GM21825 (cell line): ENCODE measurements around the gene SH3BGRL.

ENCODE experiments used
- ATAC-seq: cut with Tn5 transposase; IDR thresholded peaks from one replicate; pipeline ENCODE4 v1.9.1; 2021; ENCODE audit warnings: mild to moderate bottlenecking, moderate library complexity; ENCODE audit not compliant: unreplicated experiment

Gene SH3BGRL

DNA sequence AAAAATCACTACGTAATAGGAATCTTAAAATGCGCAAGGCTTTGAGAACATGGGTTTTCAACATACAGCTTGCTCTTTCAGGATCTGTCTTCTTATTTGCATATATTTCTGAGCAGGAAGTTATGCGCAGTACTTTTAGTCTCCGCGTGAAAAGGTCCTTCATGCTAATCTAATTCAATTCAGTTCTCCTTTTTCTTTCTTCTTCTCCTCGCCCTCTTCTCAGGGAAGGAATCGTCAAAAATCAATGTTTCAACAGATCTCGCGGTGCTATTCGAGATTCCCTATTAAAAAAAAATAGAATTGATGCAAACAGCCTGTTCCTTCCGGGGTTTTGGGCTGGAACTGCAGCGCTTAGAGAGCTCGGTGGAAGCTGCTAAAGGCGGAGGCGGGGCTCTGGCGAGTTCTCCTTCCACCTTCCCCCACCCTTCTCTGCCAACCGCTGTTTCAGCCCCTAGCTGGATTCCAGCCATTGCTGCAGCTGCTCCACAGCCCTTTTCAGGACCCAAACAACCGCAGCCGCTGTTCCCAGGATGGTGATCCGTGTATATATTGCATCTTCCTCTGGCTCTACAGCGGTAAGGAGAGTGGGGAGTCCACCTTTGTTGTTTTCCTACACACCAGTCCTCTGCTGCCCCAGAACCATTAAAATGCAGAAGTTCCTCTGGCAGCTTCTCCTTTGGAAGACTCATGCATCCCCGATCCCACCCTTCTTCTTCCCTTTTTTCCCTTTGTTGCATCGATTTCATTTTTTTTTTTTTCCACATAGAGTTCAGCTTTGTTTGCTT lies at the start of gene SH3BGRL, which contains the start of gene HMGN5:
Gene SH3BGRL (plus strand): TSS at position 432 of the 785 bp plus-strand sequence. CDS start 99 bp downstream, at position 531.
Gene HMGN5 (minus strand): TSS at position 243 of the 785 bp plus-strand sequence. CDS start 80,364 bp downstream, outside the sequence.
- peak; percentile 94 for ATAC-seq

GRCh38 chrX:81168391-81168790 lies 33.5 kb upstream of the SH3BGRL start:
- no peak for ATAC-seq

DNA sequence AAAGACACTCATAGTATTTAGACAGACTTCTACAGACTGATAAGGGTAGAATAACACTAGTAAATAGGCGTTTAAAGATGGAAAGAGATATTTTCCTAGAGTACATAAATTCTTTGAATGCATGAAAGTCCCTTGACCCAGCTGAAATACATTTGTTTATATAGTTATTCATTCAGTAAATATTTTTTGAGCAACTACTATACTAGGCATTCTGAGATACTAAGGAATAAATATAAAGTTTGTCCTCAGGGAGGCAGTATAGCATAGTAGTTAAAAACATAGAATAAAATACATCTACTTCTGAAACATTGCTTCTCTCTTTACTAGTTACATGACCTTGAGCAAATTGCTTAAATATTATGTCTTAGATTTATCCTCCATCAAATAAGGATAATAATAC lies 27.6 kb upstream of the SH3BGRL start:
- no peak for ATAC-seq

DNA sequence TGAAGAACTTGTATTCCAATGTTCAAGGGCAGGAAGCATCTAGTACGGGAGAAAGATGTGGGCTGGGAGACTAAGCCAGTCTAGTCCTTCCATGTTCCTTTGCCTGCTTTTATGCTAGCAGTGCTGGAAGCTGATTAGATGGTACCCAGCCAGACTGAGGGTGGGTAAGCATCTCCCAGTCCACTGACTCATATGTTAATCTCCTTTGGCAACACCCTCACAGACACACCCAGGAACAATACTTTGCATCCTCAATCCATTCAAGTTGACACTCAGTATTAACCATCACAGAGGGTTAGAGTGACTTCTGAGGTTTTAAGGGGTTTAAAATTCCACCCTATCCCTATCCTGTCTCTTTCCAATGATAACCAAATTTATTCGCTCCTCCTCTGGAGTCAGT lies 6.6 kb upstream of the SH3BGRL start:
- no peak for ATAC-seq

GRCh38 chrX:81195712-81196111 lies 6.2 kb upstream of the SH3BGRL start:
- peak; percentile 98 for ATAC-seq

GRCh38 chrX:81201071-81201470 lies 831 bp upstream of the SH3BGRL start:
- ATAC-seq, result no peak

DNA sequence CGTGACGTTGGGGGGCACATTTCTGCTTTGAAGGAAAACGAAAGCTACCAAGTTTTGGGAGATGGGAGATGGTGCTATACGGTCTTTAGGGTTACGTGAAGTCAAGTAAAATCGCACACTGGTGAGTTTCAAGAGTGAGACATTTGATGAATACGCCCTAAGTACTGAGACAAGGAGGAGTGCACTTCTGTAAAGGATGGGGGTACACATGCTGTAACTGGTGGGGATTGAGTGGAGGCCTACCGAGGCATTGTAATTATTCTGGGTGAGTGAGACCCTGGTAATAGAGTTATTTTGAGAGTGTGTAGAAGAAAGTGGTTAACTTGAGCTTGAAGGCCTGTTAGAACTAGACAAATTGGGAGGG lies 536 bp downstream of the SH3BGRL start:
- no peak for ATAC-seq

DNA sequence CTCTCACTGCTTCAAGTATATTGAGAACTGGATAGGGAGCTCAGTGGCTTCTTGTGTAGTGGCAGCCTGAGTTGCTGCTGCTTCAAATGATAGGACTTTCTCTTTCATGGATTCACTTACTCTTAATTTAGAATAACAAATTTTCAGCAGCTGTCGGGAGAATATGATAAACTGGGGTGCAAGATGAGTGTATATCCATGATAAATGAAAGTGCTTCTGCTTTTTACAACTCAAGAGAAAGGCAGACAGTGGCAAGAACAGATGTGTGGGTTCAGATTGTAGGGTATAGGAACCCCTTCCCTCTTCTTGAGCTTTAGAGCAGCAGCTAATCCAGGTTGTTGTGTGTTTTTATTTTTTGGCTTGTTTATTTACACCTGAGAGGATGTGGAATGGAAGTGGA lies 1.0 kb downstream of the SH3BGRL start:
- no peak for ATAC-seq

GRCh38 chrX:81205551-81205950 lies 3.6 kb downstream of the SH3BGRL start:
- no peak for ATAC-seq

DNA sequence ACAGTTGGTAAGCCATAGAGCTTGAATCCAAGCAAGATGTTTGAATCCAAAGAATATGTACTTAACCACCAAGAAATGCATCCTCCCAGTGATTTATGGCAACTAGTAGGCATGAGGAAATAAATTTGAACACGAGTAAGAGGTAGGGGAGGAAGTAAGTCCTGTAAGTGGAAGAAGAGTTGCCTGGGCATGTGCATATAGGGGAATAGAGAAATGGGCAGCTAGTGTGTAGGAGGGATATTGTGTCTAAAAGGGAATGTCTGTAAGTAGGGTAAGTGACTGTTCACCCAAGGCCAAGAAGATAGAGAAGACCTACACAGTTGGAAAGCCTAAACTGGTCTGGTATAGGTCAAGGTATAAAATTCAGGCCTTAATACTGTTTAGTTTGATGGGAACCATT lies 4.6 kb downstream of the SH3BGRL start:
- ATAC-seq, result no peak

- no peak for ATAC-seq
Measured at GRCh38 chrX:81208916-81209315, 7.0 kb downstream of the SH3BGRL start.

DNA sequence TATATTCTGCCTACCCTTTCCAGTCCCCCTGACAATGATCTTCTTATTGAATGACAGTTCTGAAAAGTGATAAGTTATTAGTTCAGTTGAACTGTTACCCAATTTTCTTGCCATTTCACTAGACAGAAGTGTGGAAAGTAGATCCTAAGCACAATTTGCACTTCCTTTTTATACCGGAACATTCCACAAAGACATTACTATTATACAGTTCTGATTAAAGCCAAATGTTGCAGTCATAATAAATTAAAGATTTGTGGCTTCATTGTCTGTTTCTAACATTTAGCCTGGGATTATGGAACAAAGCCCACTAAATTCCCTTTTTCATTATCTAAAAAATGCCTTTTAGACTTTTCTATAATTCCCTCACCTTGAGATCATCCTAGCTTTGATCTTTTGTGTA lies 13.8 kb downstream of the SH3BGRL start:
- no peak for ATAC-seq

- no peak for ATAC-seq
Measured at GRCh38 chrX:81229229-81229628, 27.3 kb downstream of the SH3BGRL start.

DNA sequence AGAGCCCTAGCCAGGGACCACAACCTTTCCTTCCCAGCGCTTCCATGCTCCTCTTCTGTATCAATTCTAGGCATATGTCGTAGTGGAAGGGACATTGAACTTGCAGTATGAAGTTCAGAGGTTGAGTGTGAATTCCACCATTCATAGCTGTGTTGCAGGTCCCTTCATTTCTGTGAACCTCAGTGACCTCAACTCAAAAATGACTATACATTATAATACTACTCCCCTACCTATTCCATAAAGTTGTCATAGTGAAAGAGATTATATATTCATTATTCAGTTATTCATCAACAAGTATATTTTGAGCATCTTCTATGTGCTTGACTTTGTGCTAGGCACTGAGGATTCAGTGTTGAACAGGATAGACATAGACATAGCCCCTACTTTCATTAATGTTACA lies 28.0 kb downstream of the SH3BGRL start:
- no peak for ATAC-seq

DNA sequence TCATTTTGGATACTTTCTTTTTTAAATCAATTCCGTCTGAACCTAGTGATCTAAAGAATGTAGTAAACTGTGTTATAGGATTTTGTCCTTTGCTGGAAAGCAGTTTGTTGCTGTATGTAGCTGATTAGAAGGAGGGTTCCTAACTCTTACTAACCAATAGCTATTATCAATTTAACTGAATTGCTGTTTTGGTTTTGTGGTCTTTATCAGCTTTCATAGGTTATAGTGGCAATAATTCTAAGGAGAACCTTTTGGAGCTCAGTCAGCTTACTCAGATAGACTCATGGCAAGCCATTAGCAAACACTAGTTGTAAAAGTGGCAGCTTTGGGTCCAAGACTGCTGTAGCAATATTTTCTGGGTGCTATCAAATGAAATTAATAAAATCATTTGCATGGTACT lies 29.6 kb downstream of the SH3BGRL start:
- no peak for ATAC-seq

DNA sequence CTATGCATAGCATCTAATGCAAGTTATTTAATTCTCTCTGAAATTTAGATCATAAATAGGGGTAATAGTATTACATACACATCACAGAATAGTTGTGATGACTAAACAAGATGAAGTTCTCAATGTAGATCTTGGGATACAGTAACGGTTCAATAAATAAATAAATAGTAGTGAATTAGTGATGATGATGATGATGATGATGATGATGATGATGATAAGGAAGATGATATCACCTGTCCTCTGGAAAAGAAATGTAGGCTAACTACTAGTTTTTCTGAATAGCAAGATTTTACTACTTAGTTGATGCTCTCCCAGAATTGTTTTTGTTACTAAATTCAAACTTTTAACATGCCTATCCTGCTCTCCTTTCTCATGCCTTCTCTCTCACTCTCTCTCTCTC lies 30.3 kb downstream of the SH3BGRL start:
- no peak for ATAC-seq

GRCh38 chrX:81237516-81237915 lies 35.6 kb downstream of the SH3BGRL start:
- ATAC-seq, result no peak

GRCh38 chrX:81238166-81238565 lies 36.3 kb downstream of the SH3BGRL start:
- ATAC-seq, result no peak

- ATAC-seq, result no peak
Measured at GRCh38 chrX:81240701-81241331, 38.9 kb downstream of the SH3BGRL start.

- ATAC-seq, result no peak
Measured at GRCh38 chrX:81241753-81242152, 39.9 kb downstream of the SH3BGRL start.

DNA sequence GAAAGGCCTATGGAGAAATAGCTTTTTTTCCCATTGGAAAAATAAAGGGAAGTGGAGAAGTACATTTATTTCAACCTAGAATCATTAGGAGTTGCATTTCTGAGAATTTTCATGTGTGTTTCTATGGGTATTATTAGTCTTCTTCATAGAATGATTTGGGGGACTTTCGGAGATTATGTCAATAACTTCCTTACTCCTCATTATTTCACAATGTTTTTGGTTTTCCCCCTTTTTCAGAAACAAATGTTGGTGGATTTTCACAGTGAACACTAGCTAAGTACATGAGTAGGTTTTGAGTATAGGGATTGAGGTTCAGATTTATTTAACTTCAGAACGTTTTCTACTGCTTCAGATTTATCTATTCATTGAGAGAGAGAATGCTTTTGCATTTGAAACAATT lies 54.0 kb downstream of the SH3BGRL start:
- ATAC-seq, result no peak

- no peak for ATAC-seq
Measured at GRCh38 chrX:81257817-81258216, 55.9 kb downstream of the SH3BGRL start.
